ENCODE data around the gene ITPR3.

- TF ChIP-seq TEAD4 (IDR thresholded peaks at IDR 0.05) (no peak), CEBPB (IDR thresholded peaks at IDR 0.05) (no peak), MAX (IDR thresholded peaks at IDR 0.05) (peak; percentile 70), TCF12 (IDR thresholded peaks at IDR 0.05; ENCODE audit: low read depth) (no peak), ZBTB7A (IDR thresholded peaks at IDR 0.05; ENCODE audit: low read depth) (peak; percentile 72; the same call in 1 of the 2 replicates), YY1 (IDR thresholded peaks at IDR 0.05; ENCODE audit: low read depth) (no peak), REST (IDR thresholded peaks at IDR 0.05; ENCODE audit: low read depth) (no peak), TAF1 (IDR thresholded peaks at IDR 0.05; ENCODE audit: low read depth) (no peak), EP300 (IDR thresholded peaks at IDR 0.05; ENCODE audit: borderline replicate concordance) (no peak), CREB1 (IDR thresholded peaks at IDR 0.05; ENCODE audit: low read depth) (no peak)
Measured at GRCh38 chr6:33585403-33586107, 35.6 kb upstream of the ITPR3 start.

All from Ishikawa (cell line).